AG10803 (cell line): ENCODE results near the gene CEP152.

Experiments
- DNase-seq: peaks from one replicate; pipeline ENCODE4 v3.0.0; 2010; ENCODE audit warnings: low read depth
- H3K4me3 ChIP-seq: 2 replicates; pipeline ENCODE4 v1.5.1; 2011; ENCODE audit warnings: mild to moderate bottlenecking, low read length, control low read depth
- TF ChIP-seq, protein P1 (sequence below): conservative IDR thresholded peaks from 2 replicates; pipeline ENCODE4 v1.5.1; 2011; ENCODE audit warnings: mild to moderate bottlenecking, low read length, control low read depth, inconsistent platforms

CEP152 gene

DNA sequence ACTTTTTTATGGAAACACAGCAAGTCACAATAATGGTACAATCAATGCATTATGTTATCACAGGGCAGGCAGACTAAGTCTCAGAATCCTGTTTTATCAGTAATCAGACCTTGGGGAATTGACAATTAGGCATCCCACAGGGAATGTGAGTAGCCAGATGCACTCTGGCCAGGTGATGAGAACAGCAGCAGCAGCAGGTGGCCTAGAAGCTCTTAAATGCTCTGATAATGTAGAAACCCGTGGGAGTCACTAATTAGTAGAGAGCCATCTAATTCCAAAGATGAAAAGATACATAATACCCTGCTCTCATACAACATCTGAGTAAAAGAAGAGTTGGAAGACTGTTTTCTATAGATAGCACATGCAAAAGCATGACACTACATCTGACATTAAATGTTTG, 12.6 kb downstream of the CEP152 start:
- H3K4me3 ChIP-seq = no peak overlapping the region
- no peak for DNase-seq
- TF ChIP-seq, protein P1, sequence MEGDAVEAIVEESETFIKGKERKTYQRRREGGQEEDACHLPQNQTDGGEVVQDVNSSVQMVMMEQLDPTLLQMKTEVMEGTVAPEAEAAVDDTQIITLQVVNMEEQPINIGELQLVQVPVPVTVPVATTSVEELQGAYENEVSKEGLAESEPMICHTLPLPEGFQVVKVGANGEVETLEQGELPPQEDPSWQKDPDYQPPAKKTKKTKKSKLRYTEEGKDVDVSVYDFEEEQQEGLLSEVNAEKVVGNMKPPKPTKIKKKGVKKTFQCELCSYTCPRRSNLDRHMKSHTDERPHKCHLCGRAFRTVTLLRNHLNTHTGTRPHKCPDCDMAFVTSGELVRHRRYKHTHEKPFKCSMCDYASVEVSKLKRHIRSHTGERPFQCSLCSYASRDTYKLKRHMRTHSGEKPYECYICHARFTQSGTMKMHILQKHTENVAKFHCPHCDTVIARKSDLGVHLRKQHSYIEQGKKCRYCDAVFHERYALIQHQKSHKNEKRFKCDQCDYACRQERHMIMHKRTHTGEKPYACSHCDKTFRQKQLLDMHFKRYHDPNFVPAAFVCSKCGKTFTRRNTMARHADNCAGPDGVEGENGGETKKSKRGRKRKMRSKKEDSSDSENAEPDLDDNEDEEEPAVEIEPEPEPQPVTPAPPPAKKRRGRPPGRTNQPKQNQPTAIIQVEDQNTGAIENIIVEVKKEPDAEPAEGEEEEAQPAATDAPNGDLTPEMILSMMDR = no peak

DNA sequence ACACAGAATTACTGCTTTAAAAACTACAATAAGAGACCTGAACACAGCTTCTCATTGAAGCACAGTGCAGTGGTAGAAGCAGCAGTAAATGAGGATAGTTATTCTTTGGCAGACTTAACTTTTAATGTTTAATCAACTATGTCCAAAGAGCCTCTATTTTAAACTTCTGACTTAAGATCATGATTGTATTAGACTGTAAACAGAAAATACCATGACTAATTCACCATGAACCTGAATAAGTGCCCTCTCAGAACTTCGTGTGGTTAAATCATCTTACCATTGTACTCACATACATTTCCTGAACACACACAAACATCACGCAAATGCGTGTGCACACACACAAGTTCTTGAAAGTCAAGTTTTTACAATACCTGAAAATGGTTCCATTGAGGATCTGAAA, 13.9 kb downstream of the CEP152 start:
- peak; percentile 25 for DNase-seq
- TF ChIP-seq, protein P1 = no peak
- H3K4me3 ChIP-seq = no peak overlapping the region

DNA sequence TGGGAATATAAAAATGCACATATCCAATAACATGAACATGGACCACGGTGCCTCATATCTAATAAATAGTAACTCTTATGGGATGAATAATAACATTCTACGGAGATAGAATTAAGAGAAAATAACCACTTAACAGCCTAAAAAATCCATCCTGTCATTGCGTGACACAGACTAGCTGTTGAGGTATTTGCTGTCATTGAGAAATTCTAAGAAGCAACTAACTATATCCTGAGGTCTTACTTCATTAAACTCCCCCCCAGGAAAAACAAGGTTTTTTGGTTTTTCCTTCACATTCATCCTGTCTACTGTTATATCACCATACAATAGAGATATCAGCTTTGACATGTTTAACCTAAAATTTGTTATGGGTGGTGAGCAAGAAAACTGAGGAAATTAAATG, 14.3 kb downstream of the CEP152 start:
- no peak for DNase-seq
- TF ChIP-seq, protein P1 = no peak
- H3K4me3 ChIP-seq = no peak overlapping the region

DNA sequence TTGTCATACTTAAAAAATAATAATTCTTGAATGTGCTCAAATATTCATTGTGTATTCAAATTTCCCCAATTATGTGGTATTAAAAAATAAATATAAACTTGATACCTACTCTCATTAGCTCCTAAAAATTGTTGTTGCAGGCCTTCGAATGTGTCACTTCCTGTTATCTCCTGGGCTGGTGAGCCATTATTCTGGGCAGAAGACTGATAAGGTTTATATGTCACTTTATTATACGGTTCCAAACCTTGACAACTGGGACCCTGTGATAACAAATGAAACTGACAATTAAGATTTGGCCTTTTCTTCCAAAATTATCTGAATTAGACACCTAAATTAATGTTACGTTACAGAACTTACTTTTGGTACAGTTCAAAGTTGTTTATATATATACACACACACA, 15.0 kb downstream of the CEP152 start:
- DNase-seq = no peak
- no peak overlapping the region for H3K4me3 ChIP-seq
- TF ChIP-seq, protein P1 = no peak

DNA sequence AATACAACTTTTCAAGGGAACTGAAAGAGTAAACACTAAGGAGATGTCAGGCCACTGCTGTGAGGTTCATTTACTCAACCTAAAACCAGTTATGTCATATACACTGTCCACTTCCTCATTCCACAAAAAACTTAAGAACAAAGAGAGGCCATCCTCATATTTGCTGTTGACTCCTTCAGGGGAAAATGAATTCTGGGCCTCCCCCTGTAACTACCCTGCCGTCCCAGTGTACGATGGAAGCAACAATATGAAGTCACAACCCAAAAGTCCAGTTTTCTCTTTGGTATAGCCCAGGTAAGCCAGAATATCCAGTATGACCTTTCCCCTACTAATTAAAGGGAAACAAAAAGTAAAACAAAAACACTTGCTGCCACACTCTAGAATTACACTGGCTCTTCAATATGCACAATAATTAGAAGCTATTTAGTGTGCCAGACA, 16.2 kb downstream of the CEP152 start:
- TF ChIP-seq, protein P1 = no peak
- no peak overlapping the region for H3K4me3 ChIP-seq
- peak; percentile 47 for DNase-seq

DNA sequence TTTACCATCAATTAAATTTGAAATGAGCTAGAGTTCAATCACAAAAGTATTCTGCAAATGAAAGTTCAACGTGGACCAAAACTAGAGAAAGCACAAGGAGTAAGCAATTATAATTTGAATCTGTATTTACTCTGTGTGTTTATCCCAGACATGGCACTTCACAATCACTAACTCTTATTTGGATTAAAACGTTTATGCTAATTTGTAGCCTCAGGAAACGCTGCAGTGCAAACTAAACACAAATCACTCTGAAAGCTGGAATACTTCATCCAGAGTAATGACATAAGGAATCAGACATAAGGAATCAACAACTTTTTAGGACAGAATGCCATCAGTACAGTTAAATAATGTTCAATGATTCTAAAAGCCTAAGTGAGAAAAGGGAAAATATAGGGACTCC, 18.5 kb downstream of the CEP152 start:
- TF ChIP-seq, protein P1 = no peak
- DNase-seq = no peak
- no peak overlapping the region for H3K4me3 ChIP-seq

DNA sequence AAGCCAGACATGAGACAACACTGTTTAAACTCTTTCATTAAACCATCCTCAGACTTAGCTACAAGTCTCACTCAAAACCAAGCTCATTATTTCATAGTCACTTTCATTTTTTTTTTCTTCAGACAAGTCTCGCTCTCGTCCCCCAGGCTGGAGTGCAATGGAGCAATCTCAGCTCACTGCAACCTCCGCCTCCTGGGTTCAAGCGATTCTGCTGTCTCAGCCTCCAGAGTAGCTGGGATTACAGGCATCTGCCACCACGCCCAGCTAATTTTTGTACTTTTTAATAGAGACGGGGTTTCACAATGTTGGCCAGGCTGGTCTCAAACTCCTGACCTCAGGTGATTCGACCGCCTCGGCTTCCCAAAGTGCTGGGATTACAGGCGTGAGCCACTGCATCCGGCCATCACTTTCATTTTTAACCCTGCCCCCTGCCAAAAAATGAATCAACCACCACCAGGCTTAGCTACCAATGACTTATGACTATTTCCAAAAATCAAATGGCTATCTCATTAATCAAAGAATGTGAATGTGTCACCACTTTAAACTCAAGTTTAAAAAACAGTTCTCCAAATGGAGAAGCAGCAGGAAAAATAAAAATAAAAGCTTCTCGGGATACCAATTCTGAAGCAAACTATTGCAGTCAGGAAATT, 20.3 kb downstream of the CEP152 start:
- peak overlapping the region; percentile 29 for H3K4me3 ChIP-seq
- DNase-seq = peak; percentile 36
